H1 (cell line): ENCODE results near the gene TMEM106A. TPM values are rescaled to one million over a fixed set of nuclear protein-coding genes. Genes with fewer than 3 reads are reported as not detected.

ENCODE experiments used
- CTCF ChIA-PET: fragments of 300-600 bp; sonication (Branson Sonifier 250); formaldehyde crosslinking; loops from one replicate; lab custom pipeline; 2021; ENCODE audit not compliant: partially characterized antibody; lab: Charles Lee
- POLR2A ChIA-PET: fragments of 300-600 bp; sonication (Branson Sonifier 250); formaldehyde crosslinking; loops from one replicate; lab custom pipeline; 2021; ENCODE audit warnings: inconsistent platforms; ENCODE audit not compliant: partially characterized antibody; lab: Charles Lee
- DNase-seq, 2 experiments: peaks; one replicate each; pipeline versions ENCODE4 v3.0.0 to v3.0.0-alpha.2; 2010 to 2022; ENCODE audit warnings: low spot score in 2 of 2, low read depth in 1 of 2, mixed read lengths in 1 of 2
- FAIRE-seq: peaks from 2 replicates; lab custom pipeline; 2011; peaks lifted over from hg19 to GRCh38; lab: Jason Lieb, UNC
- H2AFZ ChIP-seq: 2 replicates; pipeline ENCODE4 v1.8.1; 2012; ENCODE audit warnings: low read length, inconsistent platforms
- H2AK5ac ChIP-seq: 2 replicates; pipeline ENCODE4 v1.6.1; 2013; ENCODE audit warnings: low read depth, low read length
- H2BK120ac ChIP-seq: replicated peaks from 2 replicates; pipeline ENCODE3; 2013; ENCODE audit warnings: low read depth, low read length, inconsistent platforms
- H2BK12ac ChIP-seq: 2 replicates; pipeline ENCODE4 v1.6.1; 2013; ENCODE audit warnings: low read depth, low read length
- H2BK15ac ChIP-seq: 2 replicates; pipeline ENCODE4 v1.6.1; 2013; ENCODE audit warnings: low read length
- H2BK20ac ChIP-seq: 2 replicates; pipeline ENCODE4 v1.6.1; 2013; ENCODE audit warnings: low read length
- H2BK5ac ChIP-seq: 2 replicates; pipeline ENCODE4 v1.6.1; 2013; ENCODE audit warnings: low read depth, low read length
- H3K14ac ChIP-seq: 2 replicates; pipeline ENCODE4 v1.6.1; 2013; ENCODE audit warnings: inconsistent platforms; ENCODE audit not compliant: insufficient read length
- H3K18ac ChIP-seq: 2 replicates; pipeline ENCODE4 v1.6.1; 2013; ENCODE audit warnings: low read length; ENCODE audit errors: extremely low read depth
- H3K23ac ChIP-seq: 2 replicates; pipeline ENCODE4 v1.6.1; 2013; ENCODE audit warnings: inconsistent platforms; ENCODE audit not compliant: insufficient read length
- H3K23me2 ChIP-seq: 2 replicates; pipeline ENCODE4 v1.6.1; 2013; ENCODE audit warnings: low read depth, low read length
- H3K27ac ChIP-seq: 2 replicates; pipeline ENCODE4 v1.6.1; 2011; ENCODE audit warnings: low read depth, low read length, inconsistent platforms
- H3K27me3 ChIP-seq, 4 experiments: replicated peaks in 1 of 4; 1 replicate in 1 of 4; 2 replicates in 3 of 4; pipeline versions ENCODE4 v1.6.1 to v1.8.1; 2011 to 2013; ENCODE audit warnings: low read length in 3 of 4, mild to moderate bottlenecking in 3 of 4, inconsistent platforms in 2 of 4, mixed read lengths in 2 of 4, moderate library complexity in 1 of 4; ENCODE audit not compliant: control insufficient read depth in 3 of 4, insufficient read depth in 3 of 4; ENCODE audit errors: extremely low read depth in 1 of 4
- H3K36me3 ChIP-seq, 4 experiments: 2 replicates each; pipeline versions ENCODE4 v1.6.1 to v1.8.1; 2011 to 2013; ENCODE audit warnings: mild to moderate bottlenecking in 4 of 4, low read length in 3 of 4, moderate library complexity in 2 of 4, control low read depth in 1 of 4, inconsistent platforms in 1 of 4; ENCODE audit not compliant: insufficient read depth in 4 of 4, control insufficient read depth in 2 of 4
- H3K4ac ChIP-seq: replicated peaks from 2 replicates; pipeline ENCODE3; 2013; ENCODE audit warnings: low read length, low read depth, mixed read lengths, inconsistent platforms; ENCODE audit not compliant: insufficient read length
- H3K4me1 ChIP-seq, 4 experiments: replicated peaks in 1 of 4; 1 replicate in 1 of 4; 2 replicates in 3 of 4; pipeline versions ENCODE4 v1.6.1 to v1.8.1; 2011 to 2013; ENCODE audit warnings: low read length in 3 of 4, inconsistent platforms in 2 of 4, mixed read lengths in 1 of 4; ENCODE audit not compliant: insufficient read depth in 4 of 4, control insufficient read depth in 3 of 4
- H3K4me2 ChIP-seq, 2 experiments: 2 replicates each; pipeline versions ENCODE4 v1.6.1 to v1.8.1; 2011 to 2013; ENCODE audit warnings: low read depth in 2 of 2, low read length in 2 of 2, control low read depth in 1 of 2, inconsistent platforms in 1 of 2, mild to moderate bottlenecking in 1 of 2; ENCODE audit not compliant: insufficient read depth in 1 of 2
- H3K4me3 ChIP-seq, 4 experiments: fragments of 200-600, 300-600 bp in 1 of 4; sonication (generic), shearing (Covaris generic), sonication (Bioruptor Twin) in 1 of 4; 2 replicates each; pipeline versions ENCODE4 v1.5.1 to v1.8.1; 2011 to 2016; ENCODE audit warnings: low read length in 4 of 4, low read depth in 3 of 4, control low read depth in 2 of 4, inconsistent platforms in 2 of 4, mild to moderate bottlenecking in 2 of 4, mixed read lengths in 1 of 4, moderate library complexity in 1 of 4; ENCODE audit not compliant: insufficient read depth in 2 of 4; ENCODE audit errors: extremely low read depth in 1 of 4
- H3K56ac ChIP-seq: replicated peaks from 2 replicates; pipeline ENCODE3; 2013; ENCODE audit warnings: low read depth, mild to moderate bottlenecking, mixed read lengths, low read length, inconsistent platforms; ENCODE audit not compliant: insufficient read length
- H3K79me1 ChIP-seq: 2 replicates; pipeline ENCODE4 v1.6.1; 2013; ENCODE audit warnings: low read depth, low read length, control low read depth
- H3K79me2 ChIP-seq, 2 experiments: 2 replicates each; pipeline versions ENCODE4 v1.6.1 to v1.8.1; 2012 to 2013; ENCODE audit warnings: low read length in 2 of 2, mild to moderate bottlenecking in 2 of 2, inconsistent platforms in 1 of 2; ENCODE audit not compliant: insufficient read depth in 2 of 2, control insufficient read depth in 1 of 2
- H3K9ac ChIP-seq, 4 experiments: replicated peaks in 1 of 4; 1 replicate in 1 of 4; 2 replicates in 3 of 4; pipeline versions ENCODE4 v1.6.1 to v1.8.1; 2011 to 2013; ENCODE audit warnings: low read depth in 3 of 4, low read length in 3 of 4, control low read depth in 2 of 4, mild to moderate bottlenecking in 2 of 4, moderate library complexity in 2 of 4, inconsistent platforms in 1 of 4; ENCODE audit errors: extremely low read depth in 1 of 4
- H3K9me3 ChIP-seq, 2 experiments: 2 replicates each; pipeline versions ENCODE4 v1.6.1 to v1.8.1; 2012 to 2013; ENCODE audit warnings: mild to moderate bottlenecking in 2 of 2, moderate library complexity in 2 of 2, control low read depth in 1 of 2, inconsistent platforms in 1 of 2, low read depth in 1 of 2, low read length in 1 of 2, mixed read lengths in 1 of 2; ENCODE audit not compliant: insufficient read depth in 2 of 2
- H4K20me1 ChIP-seq, 2 experiments: replicated peaks in 1 of 2; 2 replicates each; pipeline versions ENCODE3 to v1.8.1; 2011 to 2013; ENCODE audit warnings: inconsistent platforms in 2 of 2, low read length in 2 of 2, mild to moderate bottlenecking in 1 of 2; ENCODE audit not compliant: insufficient read depth in 2 of 2, control insufficient read depth in 1 of 2
- H4K5ac ChIP-seq: 2 replicates; pipeline ENCODE4 v1.6.1; 2013; ENCODE audit warnings: low read length, low read depth, mixed read lengths, inconsistent platforms; ENCODE audit not compliant: insufficient read length
- H4K8ac ChIP-seq: 2 replicates; pipeline ENCODE4 v1.8.0; 2013; ENCODE audit warnings: mild to moderate bottlenecking, moderate library complexity, low read length, inconsistent platforms; ENCODE audit not compliant: insufficient read depth; ENCODE audit errors: extremely low read depth
- H4K91ac ChIP-seq: replicated peaks from 2 replicates; pipeline ENCODE3; 2013; ENCODE audit warnings: low read length, mixed read lengths, inconsistent platforms; ENCODE audit not compliant: insufficient read length
- HDAC2 ChIP-seq, 2 experiments: fragments of 300-600 bp in 1 of 2; sonication (generic) in 1 of 2; IDR thresholded peaks; 2 replicates each; pipeline ENCODE4 v1.6.1; 2011 to 2012; ENCODE audit warnings: low read depth in 2 of 2, low read length in 2 of 2, mild to moderate bottlenecking in 2 of 2, moderate library complexity in 2 of 2, borderline replicate concordance in 1 of 2, inconsistent platforms in 1 of 2
- POLR2A ChIP-seq, 2 experiments: IDR thresholded peaks; 1 replicate in 1 of 2; 2 replicates in 1 of 2; pipeline ENCODE4 v1.6.1; 2011; ENCODE audit warnings: low read depth in 2 of 2, low read length in 2 of 2, mild to moderate bottlenecking in 2 of 2; ENCODE audit errors: control extremely low read depth in 1 of 2
- WGBS, 2 experiments: shearing (Covaris generic) in 1 of 2; methylation state at CpG; one replicate each; pipeline versions ENCODE4 v1.1.6 to v1.1.7; 2013 to 2015; ENCODE audit warnings: low lambda C conversion rate in 2 of 2, mixed read lengths in 2 of 2, inconsistent platforms in 1 of 2, low coverage in 1 of 2, missing lambda C conversion rate in 1 of 2; ENCODE audit not compliant: insufficient replicate concordance in 2 of 2, insufficient coverage in 1 of 2, insufficient read length in 1 of 2; ENCODE audit errors: extremely low coverage in 1 of 2, missing lambda C conversion rate in 1 of 2; 5-methylcytosine and 5-hydroxymethylcytosine counted together
- polyA plus RNA-seq, 7 experiments: library from polyadenylated mRNA; depleted of rRNA in 3 of 7; stranded (reverse) in 5 of 7; unstranded in 2 of 7; fragments of >200 nt in 5 of 7; fragments of 200-250 nt in 2 of 7; gene quantifications; 1 replicate in 5 of 7; 2 replicates in 1 of 7; 4 replicates in 1 of 7; pipeline versions ENCODE4 v1.2.1 to v1.2.3, GENCODE V29; 2011 to 2013; ENCODE audit warnings: missing spikeins in 2 of 7, mixed read lengths in 2 of 7
- total RNA-seq: library from RNA; stranded (reverse); fragmentation: NEBNext Ultra II Directional; extraction: Animal tissue kit (Norgen Biotek cat#: 25700); gene quantifications from 2 replicates; pipeline ENCODE4 v1.2.1, GENCODE V29; 2021

TMEM106A gene
- total and polyA plus RNA-seq, 2 of the 8 experiments (the other 6 are each of a cell fraction or from before 2014, with no cell fraction given): 3.2 to 5.4 TPM

GRCh38 chr17:43175213-43176118 is 36.2 kb upstream of the TMEM106A start:
- Histone ChIP-seq H3K79me1 (no peaks in the 10 kb centered on the region; the same call in 1 of the 2 replicates), H2BK12ac (no peak overlapping the region), H2BK5ac (no peak overlapping the region), H3K27ac (no peak overlapping the region), H3K23me2 (peaks cover 4% of the 10 kb centered on the region; the same call in 1 of the 2 replicates), H4K8ac (no peak overlapping the region), H3K4ac (no peak overlapping the region), H3K56ac (no peak overlapping the region), H3K4me1 (peaks cover 0 to 6% (median 1%) of the 10 kb centered on the region in 4 experiments; a peak in 3 of 7 replicates), H4K20me1 (no peaks in the 10 kb centered on the region), H3K18ac (no peak overlapping the region), H2BK20ac (no peak overlapping the region), H3K14ac (no peak overlapping the region), H3K9ac (no peak overlapping the region), H3K79me2 (peaks cover 0 to 10% of the 10 kb centered on the region in 2 experiments; a peak in 1 of 4 replicates), H3K4me2 (no peak overlapping the region), H3K9me3 (no peaks in the 10 kb centered on the region), H4K5ac (no peak overlapping the region), H2AFZ (no peak overlapping the region), H2BK120ac (no peak overlapping the region), H2BK15ac (no peak overlapping the region), H3K4me3 (no peak overlapping the region), H3K27me3 (no peaks in the 10 kb centered on the region), H3K23ac (no peak overlapping the region), H2AK5ac (no peak overlapping the region), H4K91ac (no peak overlapping the region), H3K36me3 (peaks cover 0 to 18% (median 4%) of the 10 kb centered on the region in 4 experiments; a peak in 4 of 8 replicates)
- POLR2A ChIA-PET: interaction anchor here (0.9 kb wide), 1 partner anchor 49 kb away, joined by 3 read pairs; no protein-coding TSS in a partner anchor
- DNase-seq: no peak
- TF ChIP-seq HDAC2 (IDR thresholded peaks at IDR 0.05; ENCODE audit: borderline replicate concordance in 1 of 2, low read depth in 2 of 2, low read length in 2 of 2) (no peak), POLR2A (IDR thresholded peaks at IDR 0.05; ENCODE audit: control extremely low read depth in 1 of 2, low read depth in 2 of 2, low read length in 2 of 2) (no peak)
- CTCF ChIA-PET: interaction anchor here (0.6 to 0.7 kb wide), 3 partner anchors 51 to 143 kb away, joined by 3 to 4 read pairs (median 3); no protein-coding TSS in a partner anchor
- FAIRE-seq: no peak
- WGBS, 2 experiments: 90% methylated on average over 4 of the region's 4 CpGs; no CpG with 5 or more reads in 1 of the 2 experiments
